ENCODE measurements around the gene RNF146.

The RNF146 gene

DNA sequence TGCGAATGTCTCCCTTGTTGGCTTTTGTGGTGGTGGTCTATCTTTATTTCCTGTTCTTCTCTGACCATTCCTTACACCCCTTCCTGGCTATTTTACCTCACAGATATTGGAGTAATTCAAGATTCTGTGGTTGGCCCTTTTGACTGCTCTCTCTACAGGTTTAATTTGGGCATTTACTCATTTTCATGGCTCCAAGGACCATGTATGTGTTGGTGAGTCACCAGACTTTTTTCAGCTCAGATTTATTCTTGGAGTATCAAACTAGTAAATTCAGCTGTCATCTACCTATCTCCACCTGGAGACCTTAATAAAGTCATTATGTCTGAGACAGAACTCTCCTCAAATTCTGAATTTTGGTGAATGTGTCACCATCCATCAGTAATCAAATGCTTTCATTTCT lies 15.5 kb downstream of the RNF146 start:
- no peak overlapping the region for H3K4me3 ChIP-seq (ENCODE audit: low read length)
- DNase-seq (ENCODE audit: low read depth): no peak
- TF ChIP-seq, protein P1, sequence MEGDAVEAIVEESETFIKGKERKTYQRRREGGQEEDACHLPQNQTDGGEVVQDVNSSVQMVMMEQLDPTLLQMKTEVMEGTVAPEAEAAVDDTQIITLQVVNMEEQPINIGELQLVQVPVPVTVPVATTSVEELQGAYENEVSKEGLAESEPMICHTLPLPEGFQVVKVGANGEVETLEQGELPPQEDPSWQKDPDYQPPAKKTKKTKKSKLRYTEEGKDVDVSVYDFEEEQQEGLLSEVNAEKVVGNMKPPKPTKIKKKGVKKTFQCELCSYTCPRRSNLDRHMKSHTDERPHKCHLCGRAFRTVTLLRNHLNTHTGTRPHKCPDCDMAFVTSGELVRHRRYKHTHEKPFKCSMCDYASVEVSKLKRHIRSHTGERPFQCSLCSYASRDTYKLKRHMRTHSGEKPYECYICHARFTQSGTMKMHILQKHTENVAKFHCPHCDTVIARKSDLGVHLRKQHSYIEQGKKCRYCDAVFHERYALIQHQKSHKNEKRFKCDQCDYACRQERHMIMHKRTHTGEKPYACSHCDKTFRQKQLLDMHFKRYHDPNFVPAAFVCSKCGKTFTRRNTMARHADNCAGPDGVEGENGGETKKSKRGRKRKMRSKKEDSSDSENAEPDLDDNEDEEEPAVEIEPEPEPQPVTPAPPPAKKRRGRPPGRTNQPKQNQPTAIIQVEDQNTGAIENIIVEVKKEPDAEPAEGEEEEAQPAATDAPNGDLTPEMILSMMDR (conservative IDR thresholded peaks at IDR 0.05; ENCODE audit: low read length): no peak

DNA sequence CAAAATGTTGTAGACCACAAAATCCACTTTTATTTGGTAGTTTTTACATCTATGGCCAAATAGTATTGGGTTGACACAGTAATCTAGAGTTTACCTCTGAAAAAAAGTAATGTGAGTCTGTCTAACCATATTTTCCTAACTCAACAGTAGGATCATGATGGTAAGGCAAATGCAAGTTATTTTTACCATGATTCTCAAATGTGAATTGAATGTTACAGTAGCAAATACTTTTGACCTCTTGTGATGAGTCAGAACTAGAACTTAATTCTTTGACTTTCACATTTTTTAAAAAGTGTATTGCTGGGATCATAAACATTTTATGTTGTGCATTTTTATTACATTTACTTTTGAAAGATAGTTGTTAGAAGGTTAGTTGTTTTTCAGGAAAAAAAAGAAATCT lies 22.0 kb downstream of the RNF146 start:
- DNase-seq (ENCODE audit: low read depth): no peak
- TF ChIP-seq, protein P1 (conservative IDR thresholded peaks at IDR 0.05; ENCODE audit: low read length): no peak
- H3K4me3 ChIP-seq (ENCODE audit: low read length): no peak overlapping the region

DNA sequence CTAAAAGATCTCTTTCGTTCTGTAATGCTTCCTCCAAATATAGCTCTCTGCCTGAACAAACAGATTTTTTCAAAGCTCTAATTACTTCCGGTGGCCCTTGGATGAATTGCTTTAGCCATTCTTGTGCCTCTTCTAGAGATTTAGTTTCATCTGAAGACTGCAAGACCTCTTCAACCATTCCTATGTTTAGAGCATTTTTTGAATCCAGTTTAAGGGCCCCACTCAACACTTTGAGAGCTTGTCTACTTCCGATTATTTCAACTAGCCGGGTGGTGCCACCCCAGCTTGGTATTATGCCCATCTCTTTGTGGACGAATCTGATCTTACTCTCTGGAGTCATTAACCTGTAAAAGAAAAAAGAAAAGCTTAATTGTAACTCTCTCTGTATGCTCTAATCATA lies 23.3 kb downstream of the RNF146 start:
- DNase-seq (ENCODE audit: low read depth): no peak
- TF ChIP-seq, protein P1 (conservative IDR thresholded peaks at IDR 0.05; ENCODE audit: low read length): no peak
- no peak overlapping the region for H3K4me3 ChIP-seq (ENCODE audit: low read length)

DNA sequence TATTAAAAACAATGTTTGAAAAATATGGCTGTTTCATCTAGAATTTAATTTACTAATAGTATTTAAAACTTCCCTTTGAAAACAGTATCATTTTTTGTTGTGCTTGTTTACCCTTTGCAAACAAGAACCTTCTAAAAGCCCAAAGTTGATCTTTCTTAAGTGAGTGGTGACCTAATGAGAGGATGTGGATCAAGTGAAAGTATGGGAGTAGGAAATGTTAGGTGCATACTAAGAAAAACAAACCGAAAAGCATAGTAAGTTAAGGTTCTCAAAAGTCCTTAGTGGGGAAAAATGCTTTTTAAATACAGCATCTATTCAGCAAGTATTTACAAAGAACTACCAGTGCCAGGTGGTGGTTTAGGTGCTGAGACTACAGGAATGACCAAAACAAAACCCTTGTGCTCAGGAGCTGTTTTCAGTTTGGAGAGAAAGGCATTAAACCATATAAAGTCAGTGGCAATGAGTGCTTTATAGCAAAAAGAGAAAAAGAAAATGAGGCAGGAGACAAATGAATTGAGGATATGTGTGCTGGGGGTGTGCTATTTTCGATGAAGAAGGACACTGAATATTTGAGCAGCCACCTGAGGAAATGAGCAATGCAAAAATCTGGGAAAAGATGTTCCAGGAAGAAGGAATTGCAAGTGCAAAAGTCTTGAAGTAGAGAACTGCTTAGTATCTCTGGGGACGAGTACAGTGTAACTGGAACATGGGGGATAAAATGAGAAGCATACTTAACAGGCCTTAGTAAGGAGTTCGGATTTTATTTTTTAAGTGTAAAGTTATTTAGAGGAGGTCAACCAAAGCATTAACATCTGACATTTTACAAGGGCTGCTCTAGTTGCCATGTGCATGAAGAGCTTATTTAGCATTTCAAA lies 24.0 kb downstream of the RNF146 start:
- H3K4me3 ChIP-seq (ENCODE audit: low read length): no peak overlapping the region
- DNase-seq (ENCODE audit: low read depth): no peak
- TF ChIP-seq, protein P1 (conservative IDR thresholded peaks at IDR 0.05; ENCODE audit: low read length): no peak

DNA sequence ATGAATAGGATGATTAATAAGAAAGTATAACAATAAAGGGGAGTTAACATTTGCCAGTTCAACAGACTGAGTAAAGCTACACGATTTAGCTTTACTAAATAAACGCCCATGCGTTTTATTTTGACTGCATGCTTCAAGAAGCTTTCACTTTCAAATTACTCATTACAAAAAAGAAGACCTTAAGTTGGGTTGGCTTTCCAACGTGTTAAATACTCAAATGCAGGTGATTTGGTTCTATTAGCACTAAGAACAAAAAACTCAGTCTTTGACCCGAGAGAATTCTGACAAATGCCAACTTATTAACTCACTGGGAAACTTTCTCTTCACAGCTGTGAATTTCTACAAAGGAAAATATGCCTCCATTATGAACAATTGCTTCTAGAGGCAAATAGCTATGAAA lies 24.8 kb downstream of the RNF146 start:
- no peak overlapping the region for H3K4me3 ChIP-seq (ENCODE audit: low read length)
- DNase-seq (ENCODE audit: low read depth): no peak
- TF ChIP-seq, protein P1 (conservative IDR thresholded peaks at IDR 0.05; ENCODE audit: low read length): no peak

DNA sequence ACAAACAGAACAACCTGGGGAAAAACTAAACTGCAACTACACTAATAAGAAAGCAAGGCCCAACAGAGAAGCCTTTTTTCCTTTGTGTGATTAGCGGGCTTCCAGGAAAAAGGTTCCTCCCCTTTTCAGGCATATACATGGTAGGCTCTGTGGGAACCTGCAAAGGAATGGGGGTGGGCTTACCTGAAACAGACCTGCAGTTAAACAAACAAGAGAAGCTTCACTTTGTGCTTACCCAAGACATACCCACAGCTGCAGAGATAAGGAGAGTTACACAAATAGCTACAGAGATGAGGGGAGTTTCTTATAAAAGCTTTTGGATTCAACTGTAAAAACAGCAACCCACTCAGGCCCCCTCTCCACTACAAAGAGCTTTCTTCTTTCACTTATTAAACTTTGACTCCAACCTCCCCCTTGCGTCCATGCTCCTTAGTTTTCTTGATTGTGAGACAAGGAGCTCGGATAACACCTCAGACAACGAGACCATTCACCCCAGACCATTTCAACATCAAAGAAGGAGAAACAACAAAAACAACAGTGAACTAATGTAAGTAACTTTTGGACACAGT lies 30.9 kb downstream of the RNF146 start:
- H3K4me3 ChIP-seq (ENCODE audit: low read length): no peak overlapping the region
- TF ChIP-seq, protein P1 (conservative IDR thresholded peaks at IDR 0.05; ENCODE audit: low read length): no peak

DNA sequence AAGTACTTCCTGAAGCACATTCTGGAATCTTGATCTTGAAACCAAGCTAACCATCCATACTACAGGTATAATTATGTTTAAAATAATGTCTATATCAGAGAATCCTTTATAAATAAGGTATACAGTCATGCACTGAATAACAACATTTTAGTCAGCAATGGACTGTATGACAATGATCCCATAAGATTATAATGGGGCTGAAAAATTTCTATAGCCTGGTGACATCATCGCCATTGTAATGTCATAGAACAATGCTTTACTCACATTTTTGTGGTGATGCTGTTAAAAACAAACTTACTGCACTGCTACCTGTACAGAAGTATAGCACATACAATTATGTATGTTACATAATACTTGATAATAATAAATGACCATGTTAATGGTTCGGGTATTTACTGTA lies 31.8 kb downstream of the RNF146 start:
- TF ChIP-seq, protein P1 (conservative IDR thresholded peaks at IDR 0.05; ENCODE audit: low read length): no peak
- DNase-seq (ENCODE audit: low read depth): no peak
- H3K4me3 ChIP-seq (ENCODE audit: low read length): no peak overlapping the region

More for the DNA sequence above, 30.9 kb downstream of the RNF146 start:
- DNase-seq (ENCODE audit: low read depth): no peak

All from AG10803 (cell line).